ENCODE data around the gene MMAB.

GRCh38 chr12:109572506-109572845 is 828 bp downstream of the MMAB start:
- TF ChIP-seq CTCF (IDR thresholded peaks at IDR 0.05; ENCODE audit: low read depth, low read length, missing input control), result no peak
- TF ChIP-seq REST (IDR thresholded peaks at IDR 0.05), result no peak
